Vagina (tissue), 2 donors: ENCODE results near the gene HAX1. TPM values are rescaled to one million over a fixed set of nuclear protein-coding genes. Genes with fewer than 3 reads are reported as not detected.

Source experiments
- DNase-seq, 2 donors: peaks; one replicate each; pipeline ENCODE4 v3.0.0-alpha.2; 2017; ENCODE audit errors: extremely low spot score in 2 of 2
- H3K27ac ChIP-seq: fragments of 200-600 bp; sonication (generic); one replicate; pipeline ENCODE4 v1.5.1; 2019
- H3K27me3 ChIP-seq: fragments of 200-600 bp; sonication (generic); one replicate; pipeline ENCODE4 v1.5.1; 2019
- H3K36me3 ChIP-seq, 2 donors: fragments of 200-600 bp; sonication (generic); one replicate each; pipeline ENCODE4 v1.5.1; 2017 to 2019
- H3K4me1 ChIP-seq: fragments of 200-600 bp; sonication (generic); one replicate; pipeline ENCODE4 v1.5.1; 2019
- H3K4me3 ChIP-seq, 2 donors: fragments of 200-600 bp; sonication (generic); 1 replicate in 1 of 2; 2 replicates in 1 of 2; pipeline ENCODE4 v1.5.1; 2016 to 2019
- H3K9me3 ChIP-seq: fragments of 200-600 bp; sonication (generic); one replicate; pipeline ENCODE4 v1.5.1; 2019
- POLR2A ChIP-seq, 2 donors: fragments of 450-650 bp; IDR thresholded peaks; one replicate each; pipeline ENCODE4 v1.6.1; 2017; ENCODE audit warnings: antibody characterized with exemption in 2 of 2, mild to moderate bottlenecking in 2 of 2, moderate library complexity in 2 of 2
- POLR2AphosphoS5 ChIP-seq, 2 donors: sonication (generic); formaldehyde crosslinking; IDR thresholded peaks; one replicate each; pipeline ENCODE4 v1.9.0; 2017; ENCODE audit warnings: antibody characterized with exemption in 2 of 2, mild to moderate bottlenecking in 2 of 2, low read depth in 1 of 2; ENCODE audit not compliant: insufficient read depth in 1 of 2
- intact Hi-C: fragments of 100-400 bp; cut with DNase I; formaldehyde crosslinking; loops from one replicate; pipeline ENCODE4 v1.15.1; 2023
- total RNA-seq: library from RNA; depleted of rRNA; stranded (reverse); fragments of >200 nt; gene quantifications from one replicate; pipeline ENCODE4 v1.2.3, GENCODE V29; 2016
- TF ChIP-seq, protein P1 (sequence below), 3 experiments: fragments of 450-650 bp in 2 of 3; fragments of 200-600 bp in 1 of 3; sonication (generic) in 1 of 3; IDR thresholded peaks; one replicate each; pipeline ENCODE4 v1.5.1; 2017 to 2019; ENCODE audit warnings: antibody characterized with exemption in 3 of 3, mild to moderate bottlenecking in 2 of 3, moderate library complexity in 2 of 3

Gene HAX1
- total RNA-seq, 1 donor from 2014 or later, result 80.3 TPM

DNA sequence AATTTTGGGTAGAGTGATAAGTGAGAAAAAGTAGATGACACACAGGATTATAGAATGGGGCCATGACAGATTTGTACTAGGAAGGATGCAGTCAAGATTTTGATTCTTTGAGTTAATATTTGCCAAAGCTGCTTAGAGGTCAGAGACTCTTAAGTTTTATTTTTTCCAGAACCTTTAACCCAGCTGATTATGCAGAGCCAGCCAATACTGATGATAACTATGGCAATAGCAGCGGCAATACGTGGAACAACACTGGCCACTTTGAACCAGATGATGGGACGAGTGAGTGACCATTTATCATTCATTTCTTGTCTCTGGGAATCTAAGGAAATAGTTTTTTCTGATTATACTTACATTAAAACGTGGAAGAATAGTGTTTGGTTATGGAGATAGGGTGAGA lies 35.6 kb upstream of the HAX1 start:
- peaks cover 0 to 80% of the 10 kb centered on the region in 2 donors for H3K36me3 ChIP-seq
- intact Hi-C loops, result no loop called here
- H3K27me3 ChIP-seq, result no peaks in the 10 kb centered on the region
- no peak for TF ChIP-seq POLR2AphosphoS5 (IDR thresholded peaks at IDR 0.05; ENCODE audit: insufficient read depth in 1 of 2, low read depth in 1 of 2)
- TF ChIP-seq POLR2A (IDR thresholded peaks at IDR 0.05), result no peak
- TF ChIP-seq, protein P1, sequence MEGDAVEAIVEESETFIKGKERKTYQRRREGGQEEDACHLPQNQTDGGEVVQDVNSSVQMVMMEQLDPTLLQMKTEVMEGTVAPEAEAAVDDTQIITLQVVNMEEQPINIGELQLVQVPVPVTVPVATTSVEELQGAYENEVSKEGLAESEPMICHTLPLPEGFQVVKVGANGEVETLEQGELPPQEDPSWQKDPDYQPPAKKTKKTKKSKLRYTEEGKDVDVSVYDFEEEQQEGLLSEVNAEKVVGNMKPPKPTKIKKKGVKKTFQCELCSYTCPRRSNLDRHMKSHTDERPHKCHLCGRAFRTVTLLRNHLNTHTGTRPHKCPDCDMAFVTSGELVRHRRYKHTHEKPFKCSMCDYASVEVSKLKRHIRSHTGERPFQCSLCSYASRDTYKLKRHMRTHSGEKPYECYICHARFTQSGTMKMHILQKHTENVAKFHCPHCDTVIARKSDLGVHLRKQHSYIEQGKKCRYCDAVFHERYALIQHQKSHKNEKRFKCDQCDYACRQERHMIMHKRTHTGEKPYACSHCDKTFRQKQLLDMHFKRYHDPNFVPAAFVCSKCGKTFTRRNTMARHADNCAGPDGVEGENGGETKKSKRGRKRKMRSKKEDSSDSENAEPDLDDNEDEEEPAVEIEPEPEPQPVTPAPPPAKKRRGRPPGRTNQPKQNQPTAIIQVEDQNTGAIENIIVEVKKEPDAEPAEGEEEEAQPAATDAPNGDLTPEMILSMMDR (IDR thresholded peaks at IDR 0.05), result no peak
- no peak for DNase-seq
- H3K4me1 ChIP-seq, result no peaks in the 10 kb centered on the region
- no peak overlapping the region for H3K27ac ChIP-seq
- no peaks in the 10 kb centered on the region for H3K9me3 ChIP-seq
- H3K4me3 ChIP-seq, result no peak overlapping the region

- Histone ChIP-seq H3K4me3 (no peak overlapping the region), H3K27ac (no peak overlapping the region), H3K36me3 (peaks cover 0 to 82% of the 10 kb centered on the region in 2 donors), H3K9me3 (no peaks in the 10 kb centered on the region), H3K27me3 (no peaks in the 10 kb centered on the region), H3K4me1 (no peaks in the 10 kb centered on the region)
- intact Hi-C loops, result no loop called here
- TF ChIP-seq, protein P1 (IDR thresholded peaks at IDR 0.05), result no peak
- TF ChIP-seq POLR2A (IDR thresholded peaks at IDR 0.05) (no peak), POLR2AphosphoS5 (IDR thresholded peaks at IDR 0.05; ENCODE audit: insufficient read depth in 1 of 2, low read depth in 1 of 2) (no peak)
- DNase-seq, result no peak
Observed at GRCh38 chr1:154237435-154237834, 35.0 kb upstream of the HAX1 start.

- Histone ChIP-seq H3K4me1 (no peaks in the 10 kb centered on the region), H3K27me3 (no peaks in the 10 kb centered on the region), H3K9me3 (no peaks in the 10 kb centered on the region), H3K36me3 (peaks cover 0 to 82% of the 10 kb centered on the region in 2 donors), H3K4me3 (no peak overlapping the region), H3K27ac (no peak overlapping the region)
- no peak for DNase-seq
- intact Hi-C loops, result no loop called here
- TF ChIP-seq, protein P1 (IDR thresholded peaks at IDR 0.05), result no peak
- TF ChIP-seq POLR2AphosphoS5 (IDR thresholded peaks at IDR 0.05; ENCODE audit: insufficient read depth in 1 of 2, low read depth in 1 of 2), result no peak
- no peak for TF ChIP-seq POLR2A (IDR thresholded peaks at IDR 0.05)
Observed at GRCh38 chr1:154237880-154238506, 34.4 kb upstream of the HAX1 start.

DNA sequence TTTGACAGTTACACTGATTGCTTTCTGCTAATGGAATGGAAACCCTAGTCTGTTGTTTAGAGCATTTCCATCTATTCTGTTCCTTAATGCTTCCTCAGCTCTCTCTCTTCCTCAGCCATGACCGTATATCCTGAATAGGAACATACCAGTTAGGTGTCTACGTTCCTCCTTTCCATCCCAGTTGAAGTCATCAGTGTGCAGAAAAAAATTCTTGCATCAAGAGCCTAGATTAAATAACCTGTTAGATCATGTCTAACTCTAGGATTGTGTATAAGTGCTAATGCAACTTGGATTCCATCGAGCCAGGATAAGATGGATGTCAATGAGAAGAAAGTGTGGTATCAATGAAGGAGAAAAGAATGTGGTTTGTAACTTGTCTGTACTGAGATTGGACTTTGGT lies 32.9 kb upstream of the HAX1 start:
- intact Hi-C loops, result no loop called here
- Histone ChIP-seq H3K27me3 (no peaks in the 10 kb centered on the region), H3K4me1 (no peaks in the 10 kb centered on the region), H3K4me3 (no peak overlapping the region), H3K36me3 (peaks cover 0 to 83% of the 10 kb centered on the region in 2 donors), H3K27ac (no peak overlapping the region), H3K9me3 (no peaks in the 10 kb centered on the region)
- no peak for DNase-seq
- TF ChIP-seq, protein P1 (IDR thresholded peaks at IDR 0.05), result no peak
- no peak for TF ChIP-seq POLR2AphosphoS5 (IDR thresholded peaks at IDR 0.05; ENCODE audit: insufficient read depth in 1 of 2, low read depth in 1 of 2)
- no peak for TF ChIP-seq POLR2A (IDR thresholded peaks at IDR 0.05)

- Histone ChIP-seq H3K4me3 (no peak overlapping the region), H3K36me3 (peaks cover 0 to 83% of the 10 kb centered on the region in 2 donors), H3K27me3 (no peaks in the 10 kb centered on the region), H3K9me3 (no peaks in the 10 kb centered on the region), H3K27ac (no peak overlapping the region), H3K4me1 (no peaks in the 10 kb centered on the region)
- intact Hi-C loops, result no loop called here
- TF ChIP-seq, protein P1 (IDR thresholded peaks at IDR 0.05), result no peak
- no peak for TF ChIP-seq POLR2AphosphoS5 (IDR thresholded peaks at IDR 0.05; ENCODE audit: insufficient read depth in 1 of 2, low read depth in 1 of 2)
- TF ChIP-seq POLR2A (IDR thresholded peaks at IDR 0.05), result no peak
- DNase-seq, result no peak
Observed at GRCh38 chr1:154240294-154240833, 32.1 kb upstream of the HAX1 start.
